Measurements from ENCODE around the gene TEX2.

Gene TEX2

GRCh38 chr17:64262198-64262999 is 661 bp downstream of the TEX2 start:
- H3K27ac ChIP-seq (ENCODE audit: low read depth, low read length) = peak overlapping the region; percentile 92
- peak overlapping the region; percentile 61 for H3K9ac ChIP-seq (ENCODE audit: low read length)
- H3K9me3 ChIP-seq (ENCODE audit: low read length) = no peaks in the 10 kb centered on the region
- no peaks in the 10 kb centered on the region for H3K36me3 ChIP-seq (ENCODE audit: insufficient read depth, low read length)
- peak overlapping the region; percentile 81 to 86 for H3K4me3 ChIP-seq (ENCODE audit: low read depth in 1 of 2, low read length in 2 of 2)
- H3K4me1 ChIP-seq (ENCODE audit: insufficient read depth, low read length) = peaks cover 21% of the 10 kb centered on the region
- no peaks in the 10 kb centered on the region for H3K27me3 ChIP-seq (ENCODE audit: control insufficient read depth in 1 of 2, insufficient read depth in 2 of 2, low read length in 2 of 2)

- Histone ChIP-seq H3K4me1 (ENCODE audit: insufficient read depth, low read length) (peaks cover 21% of the 10 kb centered on the region), H3K27ac (ENCODE audit: low read depth, low read length) (no peak overlapping the region), H3K4me3 (ENCODE audit: low read depth in 1 of 2, low read length in 2 of 2) (peak overlapping the region; percentile 81 to 86)
Measured at GRCh38 chr17:64261417-64262145, 1.5 kb downstream of the TEX2 start.

GRCh38 chr17:64260886-64261285 is 2.2 kb downstream of the TEX2 start:
- Histone ChIP-seq H3K9ac (ENCODE audit: low read length) (no peak overlapping the region), H3K4me3 (ENCODE audit: low read depth in 1 of 2, low read length in 2 of 2) (no peak overlapping the region), H3K9me3 (ENCODE audit: low read length) (no peaks in the 10 kb centered on the region), H3K4me1 (ENCODE audit: insufficient read depth, low read length) (peaks cover 21% of the 10 kb centered on the region), H3K36me3 (ENCODE audit: insufficient read depth, low read length) (no peaks in the 10 kb centered on the region), H3K27ac (ENCODE audit: low read depth, low read length) (no peak overlapping the region), H3K27me3 (ENCODE audit: control insufficient read depth in 1 of 2, insufficient read depth in 2 of 2, low read length in 2 of 2) (no peaks in the 10 kb centered on the region)

More at GRCh38 chr17:64261417-64262145, 1.5 kb downstream of the TEX2 start:
- H3K9me3 ChIP-seq (ENCODE audit: low read length) = no peaks in the 10 kb centered on the region
- H3K27me3 ChIP-seq (ENCODE audit: control insufficient read depth in 1 of 2, insufficient read depth in 2 of 2, low read length in 2 of 2) = no peaks in the 10 kb centered on the region
- H3K36me3 ChIP-seq (ENCODE audit: insufficient read depth, low read length) = no peaks in the 10 kb centered on the region
- H3K9ac ChIP-seq (ENCODE audit: low read length) = peak overlapping the region; percentile 61

GRCh38 chr17:64259922-64260321 is 3.1 kb downstream of the TEX2 start:
- no peak overlapping the region for H3K4me3 ChIP-seq (ENCODE audit: low read depth in 1 of 2, low read length in 2 of 2)
- no peak overlapping the region for H3K9ac ChIP-seq (ENCODE audit: low read length)
- no peak overlapping the region for H3K27ac ChIP-seq (ENCODE audit: low read depth, low read length)
- no peaks in the 10 kb centered on the region for H3K36me3 ChIP-seq (ENCODE audit: insufficient read depth, low read length)
- no peaks in the 10 kb centered on the region for H3K27me3 ChIP-seq (ENCODE audit: control insufficient read depth in 1 of 2, insufficient read depth in 2 of 2, low read length in 2 of 2)
- peaks cover 21% of the 10 kb centered on the region for H3K4me1 ChIP-seq (ENCODE audit: insufficient read depth, low read length)
- no peaks in the 10 kb centered on the region for H3K9me3 ChIP-seq (ENCODE audit: low read length)

- Histone ChIP-seq H3K4me1 (ENCODE audit: insufficient read depth, low read length) (peaks cover 21% of the 10 kb centered on the region), H3K27me3 (ENCODE audit: control insufficient read depth in 1 of 2, insufficient read depth in 2 of 2, low read length in 2 of 2) (no peaks in the 10 kb centered on the region), H3K9me3 (ENCODE audit: low read length) (no peaks in the 10 kb centered on the region), H3K27ac (ENCODE audit: low read depth, low read length) (no peak overlapping the region), H3K9ac (ENCODE audit: low read length) (no peak overlapping the region), H3K4me3 (ENCODE audit: low read depth in 1 of 2, low read length in 2 of 2) (no peak overlapping the region), H3K36me3 (ENCODE audit: insufficient read depth, low read length) (no peaks in the 10 kb centered on the region)
Measured at GRCh38 chr17:64259426-64259825, 3.6 kb downstream of the TEX2 start.

GRCh38 chr17:64256913-64257807 is 5.9 kb downstream of the TEX2 start:
- Histone ChIP-seq H3K27me3 (ENCODE audit: control insufficient read depth in 1 of 2, insufficient read depth in 2 of 2, low read length in 2 of 2) (no peaks in the 10 kb centered on the region), H3K27ac (ENCODE audit: low read depth, low read length) (no peak overlapping the region), H3K9me3 (ENCODE audit: low read length) (no peaks in the 10 kb centered on the region), H3K9ac (ENCODE audit: low read length) (no peak overlapping the region), H3K4me3 (ENCODE audit: low read depth in 1 of 2, low read length in 2 of 2) (no peak overlapping the region), H3K4me1 (ENCODE audit: insufficient read depth, low read length) (peaks cover 20% of the 10 kb centered on the region), H3K36me3 (ENCODE audit: insufficient read depth, low read length) (no peaks in the 10 kb centered on the region)

GRCh38 chr17:64255764-64256163 is 7.3 kb downstream of the TEX2 start:
- peaks cover 9% of the 10 kb centered on the region for H3K4me1 ChIP-seq (ENCODE audit: insufficient read depth, low read length)
- H3K4me3 ChIP-seq (ENCODE audit: low read depth in 1 of 2, low read length in 2 of 2) = no peak overlapping the region
- no peaks in the 10 kb centered on the region for H3K9me3 ChIP-seq (ENCODE audit: low read length)
- H3K36me3 ChIP-seq (ENCODE audit: insufficient read depth, low read length) = no peaks in the 10 kb centered on the region
- no peak overlapping the region for H3K27ac ChIP-seq (ENCODE audit: low read depth, low read length)
- no peak overlapping the region for H3K9ac ChIP-seq (ENCODE audit: low read length)
- H3K27me3 ChIP-seq (ENCODE audit: control insufficient read depth in 1 of 2, insufficient read depth in 2 of 2, low read length in 2 of 2) = no peaks in the 10 kb centered on the region

GRCh38 chr17:64254755-64255154 is 8.3 kb downstream of the TEX2 start:
- H3K4me1 ChIP-seq (ENCODE audit: insufficient read depth, low read length) = peaks cover 6% of the 10 kb centered on the region
- no peaks in the 10 kb centered on the region for H3K27me3 ChIP-seq (ENCODE audit: control insufficient read depth in 1 of 2, insufficient read depth in 2 of 2, low read length in 2 of 2)
- H3K36me3 ChIP-seq (ENCODE audit: insufficient read depth, low read length) = no peaks in the 10 kb centered on the region
- H3K27ac ChIP-seq (ENCODE audit: low read depth, low read length) = no peak overlapping the region
- no peak overlapping the region for H3K9ac ChIP-seq (ENCODE audit: low read length)
- no peak overlapping the region for H3K4me3 ChIP-seq (ENCODE audit: low read depth in 1 of 2, low read length in 2 of 2)
- no peaks in the 10 kb centered on the region for H3K9me3 ChIP-seq (ENCODE audit: low read length)

GRCh38 chr17:64253470-64253869 is 9.6 kb downstream of the TEX2 start:
- Histone ChIP-seq H3K9ac (ENCODE audit: low read length) (no peak overlapping the region), H3K36me3 (ENCODE audit: insufficient read depth, low read length) (no peaks in the 10 kb centered on the region), H3K9me3 (ENCODE audit: low read length) (no peaks in the 10 kb centered on the region), H3K27ac (ENCODE audit: low read depth, low read length) (no peak overlapping the region), H3K4me1 (ENCODE audit: insufficient read depth, low read length) (peaks cover 8% of the 10 kb centered on the region), H3K27me3 (ENCODE audit: control insufficient read depth in 1 of 2, insufficient read depth in 2 of 2, low read length in 2 of 2) (no peaks in the 10 kb centered on the region), H3K4me3 (ENCODE audit: low read depth in 1 of 2, low read length in 2 of 2) (no peak overlapping the region)

GRCh38 chr17:64252831-64253230 is 10.2 kb downstream of the TEX2 start:
- Histone ChIP-seq H3K9me3 (ENCODE audit: low read length) (no peaks in the 10 kb centered on the region), H3K27ac (ENCODE audit: low read depth, low read length) (no peak overlapping the region), H3K9ac (ENCODE audit: low read length) (no peak overlapping the region), H3K4me1 (ENCODE audit: insufficient read depth, low read length) (peaks cover 8% of the 10 kb centered on the region), H3K4me3 (ENCODE audit: low read depth in 1 of 2, low read length in 2 of 2) (no peak overlapping the region), H3K36me3 (ENCODE audit: insufficient read depth, low read length) (no peaks in the 10 kb centered on the region), H3K27me3 (ENCODE audit: control insufficient read depth in 1 of 2, insufficient read depth in 2 of 2, low read length in 2 of 2) (no peaks in the 10 kb centered on the region)

GRCh38 chr17:64250233-64250835 is 12.7 kb downstream of the TEX2 start:
- Histone ChIP-seq H3K4me1 (ENCODE audit: insufficient read depth, low read length) (peaks cover 12% of the 10 kb centered on the region), H3K27ac (ENCODE audit: low read depth, low read length) (no peak overlapping the region), H3K9me3 (ENCODE audit: low read length) (no peaks in the 10 kb centered on the region), H3K27me3 (ENCODE audit: control insufficient read depth in 1 of 2, insufficient read depth in 2 of 2, low read length in 2 of 2) (no peaks in the 10 kb centered on the region), H3K9ac (ENCODE audit: low read length) (no peak overlapping the region), H3K36me3 (ENCODE audit: insufficient read depth, low read length) (no peaks in the 10 kb centered on the region), H3K4me3 (ENCODE audit: low read depth in 1 of 2, low read length in 2 of 2) (no peak overlapping the region)
